Activated T-cell treated with anti-CD3 and anti-CD28 coated beads, Interleukin-2, amount 50 U/mL, for 72 hours (primary cell): ENCODE results near the gene FBRSL1. TPM values are rescaled to one million over a fixed set of nuclear protein-coding genes. Genes with fewer than 3 reads are reported as not detected.

Experiments
- ATAC-seq, 2 donors: fragments of 150-1000 bp; cut with Tn5 transposase; replicated peaks in 1 of 2; 2 replicates each; pipeline ENCODE4 v1.10.0; 2021; ENCODE audit warnings: moderate library complexity in 2 of 2, mild to moderate bottlenecking in 1 of 2
- DNase-seq, 2 donors: peaks; one replicate each; pipeline ENCODE4 v3.0.0; 2021 to 2022; ENCODE audit warnings: mixed read lengths in 1 of 2
- H3K27ac Mint-ChIP-seq: one replicate; pipeline ENCODE4 v1.8.0; 2022; ENCODE audit warnings: mild to moderate bottlenecking, moderate library complexity, mixed read lengths
- H3K27me3 Mint-ChIP-seq: one replicate; pipeline ENCODE4 v1.8.0; 2022; ENCODE audit warnings: low read depth, mixed read lengths
- H3K36me3 Mint-ChIP-seq, 2 donors: one replicate each; pipeline ENCODE4 v1.8.0; 2022; ENCODE audit warnings: mixed read lengths in 2 of 2, mild to moderate bottlenecking in 1 of 2; ENCODE audit not compliant: insufficient read depth in 2 of 2
- H3K4me1 Mint-ChIP-seq: one replicate; pipeline ENCODE4 v1.8.0; 2022; ENCODE audit warnings: low read depth, mixed read lengths
- H3K4me3 Mint-ChIP-seq, 2 donors: one replicate each; pipeline ENCODE4 v1.8.0; 2022; ENCODE audit warnings: mild to moderate bottlenecking in 2 of 2, mixed read lengths in 2 of 2, moderate library complexity in 2 of 2
- H3K9me3 Mint-ChIP-seq, 2 donors: one replicate each; pipeline ENCODE4 v1.8.0; 2022; ENCODE audit warnings: mixed read lengths in 2 of 2
- total RNA-seq, 2 donors: library from RNA; stranded (reverse); gene quantifications; one replicate each; pipeline ENCODE4 v1.2.3, GENCODE V29; 2022

The FBRSL1 gene
- total RNA-seq, 2 donors from 2014 or later = 37.0 to 42.7 TPM

GRCh38 chr12:132512197-132513069 lies 22.5 kb downstream of the FBRSL1 start:
- DNase-seq (no peak), ATAC-seq (no peak)
- peaks cover 0 to 1% of the 10 kb centered on the region in 2 donors for H3K36me3 Mint-ChIP-seq
- no peak overlapping the region for H3K4me3 Mint-ChIP-seq
- H3K27me3 Mint-ChIP-seq = no peaks in the 10 kb centered on the region
- no peaks in the 10 kb centered on the region for H3K4me1 Mint-ChIP-seq
- no peak overlapping the region for H3K27ac Mint-ChIP-seq
- no peaks in the 10 kb centered on the region for H3K9me3 Mint-ChIP-seq

- DNase-seq (no peak), ATAC-seq (no peak)
- H3K4me1 Mint-ChIP-seq = no peaks in the 10 kb centered on the region
- no peaks in the 10 kb centered on the region for H3K27me3 Mint-ChIP-seq
- H3K36me3 Mint-ChIP-seq = peaks cover 1 to 4% of the 10 kb centered on the region in 2 donors
- no peak overlapping the region for H3K27ac Mint-ChIP-seq
- H3K9me3 Mint-ChIP-seq = peaks cover under 1% of the 10 kb centered on the region in 2 donors
- no peak overlapping the region for H3K4me3 Mint-ChIP-seq
Measured at GRCh38 chr12:132513070-132513398, 23.1 kb downstream of the FBRSL1 start.

DNA sequence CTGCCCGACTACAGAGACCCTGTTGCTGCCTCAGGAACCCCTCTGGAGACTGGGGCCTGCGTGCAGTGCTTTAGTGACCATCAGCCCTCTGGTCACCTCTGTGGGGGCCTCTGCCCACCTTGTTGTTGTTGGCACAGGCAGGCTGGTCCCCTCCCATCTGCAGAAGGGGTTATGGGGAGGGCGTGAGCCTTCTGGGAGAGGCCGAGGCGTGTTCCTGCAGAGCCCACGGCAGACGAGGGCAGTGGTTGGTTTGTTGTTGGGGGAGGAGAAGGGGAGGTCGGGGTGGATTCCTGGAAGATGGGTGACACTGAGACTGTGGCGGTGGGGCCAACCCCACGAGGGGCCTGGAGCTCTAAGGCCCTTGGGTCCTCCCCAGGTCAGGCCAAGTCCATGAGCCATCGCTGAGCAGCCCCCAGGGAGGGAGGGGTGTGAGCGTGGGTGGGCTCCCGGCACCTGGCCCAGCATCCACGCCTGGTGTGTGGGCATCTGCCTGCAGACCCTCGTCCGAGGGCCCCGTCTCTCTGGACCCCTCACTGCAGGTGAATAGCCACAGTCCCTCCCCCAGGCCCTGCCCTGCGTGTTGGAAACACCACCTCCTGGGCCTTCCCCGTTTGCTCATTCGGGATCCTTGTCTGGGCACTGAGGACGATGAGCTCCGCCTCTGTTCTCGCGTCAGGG lies 23.6 kb downstream of the FBRSL1 start:
- Mint-ChIP-seq H3K36me3 (peaks cover 7 to 10% of the 10 kb centered on the region in 2 donors), H3K4me3 (no peak overlapping the region), H3K27ac (no peak overlapping the region), H3K9me3 (peaks cover 6 to 7% of the 10 kb centered on the region in 2 donors), H3K4me1 (no peaks in the 10 kb centered on the region), H3K27me3 (no peaks in the 10 kb centered on the region)
- ATAC-seq = no peak
- no peak for DNase-seq

- H3K4me1 Mint-ChIP-seq = no peaks in the 10 kb centered on the region
- H3K36me3 Mint-ChIP-seq = peaks cover 10 to 17% of the 10 kb centered on the region in 2 donors
Measured at GRCh38 chr12:132514216-132514820, 24.4 kb downstream of the FBRSL1 start.

DNA sequence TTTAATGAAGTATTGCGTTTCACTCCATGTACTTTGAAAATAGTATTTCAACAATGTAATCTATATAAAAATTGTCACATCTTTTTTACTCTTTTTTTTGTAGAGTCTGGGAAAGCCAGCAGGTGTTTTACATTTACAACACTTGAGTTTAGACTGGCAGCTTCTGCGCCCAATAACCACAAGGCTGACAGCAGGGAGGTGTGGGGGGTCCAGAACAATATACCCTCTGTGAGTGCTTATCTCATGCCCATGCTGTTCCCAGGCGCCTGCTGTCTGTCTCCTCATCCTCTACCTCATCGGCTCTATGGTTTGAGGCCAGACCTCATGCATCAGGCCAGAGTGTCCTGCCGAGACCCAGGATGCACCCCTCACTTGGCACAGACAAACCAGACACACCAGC lies 24.9 kb downstream of the FBRSL1 start:
- Mint-ChIP-seq H3K4me3 (no peak overlapping the region), H3K36me3 (peaks cover 10 to 20% of the 10 kb centered on the region in 2 donors), H3K9me3 (peaks cover 7 to 9% of the 10 kb centered on the region in 2 donors), H3K4me1 (no peaks in the 10 kb centered on the region), H3K27ac (no peak overlapping the region), H3K27me3 (no peaks in the 10 kb centered on the region)
- no peak for DNase-seq
- no peak for ATAC-seq

More at GRCh38 chr12:132514216-132514820, 24.4 kb downstream of the FBRSL1 start:
- H3K27ac Mint-ChIP-seq = no peak overlapping the region
- H3K4me3 Mint-ChIP-seq = no peak overlapping the region
- ATAC-seq = no peak
- no peaks in the 10 kb centered on the region for H3K27me3 Mint-ChIP-seq
- H3K9me3 Mint-ChIP-seq = peaks cover 7 to 9% of the 10 kb centered on the region in 2 donors
- DNase-seq = no peak

DNA sequence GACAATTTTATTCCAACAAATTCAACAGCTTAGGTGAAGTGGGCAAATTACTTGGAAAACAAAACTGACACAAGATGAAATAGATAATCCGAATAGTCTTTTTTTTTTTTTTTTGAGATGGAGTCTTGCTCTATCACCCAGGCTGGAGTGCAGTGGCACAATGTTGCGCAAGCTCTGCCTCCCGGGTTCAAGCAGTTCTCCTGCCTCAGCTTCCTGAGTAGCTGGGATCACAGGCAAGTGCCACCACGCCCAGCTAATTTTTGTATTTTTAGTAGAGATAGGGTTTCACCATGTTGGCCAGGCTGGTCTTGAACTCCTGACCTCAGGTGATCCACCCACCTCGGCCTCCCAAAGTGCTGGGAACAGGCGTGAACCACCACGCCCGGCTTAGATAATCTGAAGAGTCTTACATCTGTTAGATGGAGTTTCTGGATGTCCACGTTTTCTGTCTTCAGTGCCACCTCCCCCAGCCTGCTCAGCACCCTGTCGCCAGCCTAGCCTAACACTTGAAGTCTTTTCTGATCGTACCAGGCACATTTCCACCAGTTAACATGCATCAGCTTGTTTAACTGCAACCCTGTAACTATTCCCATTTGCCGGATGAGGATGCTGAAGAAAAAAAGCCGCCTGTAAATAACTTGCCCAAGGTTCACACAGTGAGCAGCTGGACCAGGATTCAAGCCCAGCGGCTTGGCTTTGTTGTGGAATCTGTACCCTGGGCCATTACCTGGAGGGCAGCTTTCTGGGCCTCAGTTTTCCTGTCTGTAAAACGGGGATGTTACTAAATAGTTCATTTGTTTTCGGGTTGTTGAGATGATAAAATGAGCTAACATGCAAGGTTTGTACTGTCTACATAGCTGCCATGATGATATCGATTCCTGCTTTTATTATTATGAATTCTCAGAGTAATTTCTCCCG lies 26.4 kb downstream of the FBRSL1 start:
- Mint-ChIP-seq H3K36me3 (peaks cover 10 to 20% of the 10 kb centered on the region in 2 donors), H3K9me3 (peaks cover 7 to 9% of the 10 kb centered on the region in 2 donors), H3K27me3 (no peaks in the 10 kb centered on the region), H3K4me1 (no peaks in the 10 kb centered on the region), H3K27ac (no peak overlapping the region), H3K4me3 (no peak overlapping the region)
- DNase-seq = no peak
- no peak for ATAC-seq

DNA sequence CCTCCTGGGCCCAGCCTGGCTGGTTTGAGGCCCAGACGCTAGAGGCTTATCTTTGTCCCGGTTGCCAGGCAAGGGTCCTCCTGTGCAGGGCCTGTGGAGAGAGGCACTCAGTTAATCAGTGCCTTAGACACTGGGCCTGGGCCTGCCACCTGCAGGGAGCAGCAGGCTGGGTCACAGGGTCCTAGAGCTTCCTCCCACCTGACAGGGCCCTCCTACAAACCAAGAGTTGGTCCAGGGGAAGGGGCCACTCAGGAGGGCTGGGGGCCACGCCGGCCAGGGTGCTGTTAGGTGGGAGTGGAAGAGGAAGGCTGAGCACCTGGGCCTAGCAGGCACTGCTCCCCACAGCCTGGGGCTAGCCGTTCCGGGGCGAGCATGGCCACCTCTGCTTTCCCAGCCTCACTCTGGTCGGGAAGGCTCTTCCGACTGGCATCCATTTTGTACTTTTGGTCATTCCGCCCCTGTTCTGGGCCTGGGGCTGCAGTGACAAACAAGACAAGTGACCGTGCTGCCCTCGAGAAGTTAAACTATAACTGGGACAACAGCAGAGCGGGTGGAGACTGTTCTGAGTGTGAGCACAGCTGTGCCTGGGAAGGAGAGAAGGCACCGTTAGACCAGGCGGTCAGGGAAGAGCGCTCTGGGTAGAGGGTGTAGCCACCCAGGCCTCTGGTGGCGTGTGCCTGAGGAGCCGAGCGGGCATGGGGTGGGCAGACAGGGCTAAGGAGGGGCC lies 27.2 kb downstream of the FBRSL1 start:
- Mint-ChIP-seq H3K4me1 (no peaks in the 10 kb centered on the region), H3K27ac (no peak overlapping the region), H3K36me3 (peaks cover 10 to 20% of the 10 kb centered on the region in 2 donors), H3K9me3 (peaks cover 7 to 9% of the 10 kb centered on the region in 2 donors), H3K4me3 (no peak overlapping the region), H3K27me3 (no peaks in the 10 kb centered on the region)
- no peak for DNase-seq
- ATAC-seq = no peak

- no peak overlapping the region for H3K4me3 Mint-ChIP-seq
- no peak for DNase-seq
- ATAC-seq = no peak
- peaks cover 10 to 20% of the 10 kb centered on the region in 2 donors for H3K36me3 Mint-ChIP-seq
- no peaks in the 10 kb centered on the region for H3K4me1 Mint-ChIP-seq
- peaks cover 7 to 9% of the 10 kb centered on the region in 2 donors for H3K9me3 Mint-ChIP-seq
- H3K27ac Mint-ChIP-seq = no peak overlapping the region
- no peaks in the 10 kb centered on the region for H3K27me3 Mint-ChIP-seq
Measured at GRCh38 chr12:132517740-132518100, 27.8 kb downstream of the FBRSL1 start.

DNA sequence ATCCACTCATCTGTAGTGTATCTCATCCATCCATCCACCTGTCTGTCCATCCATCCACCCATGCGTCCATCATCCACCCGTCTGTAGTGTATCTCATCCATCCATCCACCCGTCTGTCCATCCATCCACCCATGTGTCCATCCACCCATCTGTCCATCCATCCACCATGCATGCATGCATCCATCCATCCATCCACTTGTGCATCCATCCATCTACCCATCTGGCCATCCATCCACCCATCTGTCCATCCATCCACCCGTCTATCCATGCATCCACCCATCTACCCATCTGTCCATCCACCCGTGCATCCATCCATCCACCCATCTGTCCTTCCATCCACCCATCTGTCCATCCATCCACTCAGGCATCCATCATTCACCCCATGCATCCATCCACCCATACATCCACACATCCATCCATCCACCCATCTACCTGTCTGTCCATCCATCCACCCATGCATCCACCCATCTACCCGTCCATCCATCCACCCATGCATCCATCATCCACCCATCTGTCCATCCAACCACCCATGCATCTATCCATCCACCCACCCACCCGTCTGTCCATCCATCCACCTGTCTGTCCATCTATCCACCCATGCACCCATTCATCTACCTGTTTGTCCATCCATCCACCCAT lies 28.5 kb downstream of the FBRSL1 start:
- ATAC-seq = no peak

DNA sequence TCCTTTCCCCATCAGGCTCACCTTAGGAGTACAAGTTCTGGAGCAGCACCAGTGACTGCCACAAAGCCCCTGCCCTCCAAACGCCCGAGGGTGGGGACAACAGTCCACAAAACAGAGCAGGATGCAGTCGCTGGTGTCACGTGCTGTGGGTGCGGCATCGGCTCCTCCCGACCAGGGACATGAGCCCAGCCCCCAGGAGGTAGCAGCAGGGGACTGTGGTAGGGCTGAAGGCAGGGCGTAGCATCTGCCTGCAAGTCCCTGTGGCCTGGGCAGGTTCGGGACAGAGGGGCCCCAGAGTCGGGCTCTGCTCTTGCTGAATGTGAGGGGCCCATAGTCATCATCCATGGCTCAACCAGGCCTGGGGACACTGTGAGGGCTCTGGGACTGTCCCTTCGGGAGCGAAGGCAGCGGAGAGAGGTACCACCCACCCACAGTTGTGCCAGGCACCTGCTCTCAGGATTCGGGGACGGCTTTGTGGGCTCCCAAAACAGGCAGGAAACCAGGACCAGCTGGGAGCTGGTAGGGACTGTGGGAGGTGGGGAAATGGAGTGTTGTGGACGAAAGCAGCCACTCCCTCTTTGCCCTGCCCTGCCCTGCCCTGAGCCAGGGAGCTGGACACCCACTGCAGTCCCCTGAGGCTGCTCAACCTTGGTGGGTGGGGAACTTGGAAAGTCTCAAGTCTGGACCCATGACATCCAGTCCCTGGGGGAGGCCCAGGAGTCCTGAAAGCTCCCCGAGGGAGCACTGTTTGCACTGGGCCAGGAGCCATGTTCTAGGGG lies 30.7 kb downstream of the FBRSL1 start:
- DNase-seq = no peak
- no peaks in the 10 kb centered on the region for H3K4me1 Mint-ChIP-seq
- no peak for ATAC-seq
- no peak overlapping the region for H3K4me3 Mint-ChIP-seq
- H3K36me3 Mint-ChIP-seq = peaks cover 10 to 20% of the 10 kb centered on the region in 2 donors
- peaks cover 7 to 9% of the 10 kb centered on the region in 2 donors for H3K9me3 Mint-ChIP-seq
- H3K27me3 Mint-ChIP-seq = no peaks in the 10 kb centered on the region
- no peak overlapping the region for H3K27ac Mint-ChIP-seq

More for the DNA sequence above, 28.5 kb downstream of the FBRSL1 start:
- peaks cover 10 to 20% of the 10 kb centered on the region in 2 donors for H3K36me3 Mint-ChIP-seq
- H3K4me3 Mint-ChIP-seq = no peak overlapping the region
- peaks cover 7 to 9% of the 10 kb centered on the region in 2 donors for H3K9me3 Mint-ChIP-seq
- DNase-seq = no peak
- H3K27me3 Mint-ChIP-seq = no peaks in the 10 kb centered on the region
- no peaks in the 10 kb centered on the region for H3K4me1 Mint-ChIP-seq
- no peak overlapping the region for H3K27ac Mint-ChIP-seq

GRCh38 chr12:132521200-132521580 lies 31.2 kb downstream of the FBRSL1 start:
- Mint-ChIP-seq H3K27me3 (no peaks in the 10 kb centered on the region), H3K36me3 (peaks cover 10 to 18% of the 10 kb centered on the region in 2 donors), H3K27ac (no peak overlapping the region), H3K4me1 (no peaks in the 10 kb centered on the region), H3K4me3 (no peak overlapping the region), H3K9me3 (peaks cover 7 to 9% of the 10 kb centered on the region in 2 donors)
- ATAC-seq (no peak), DNase-seq (no peak)
